Activated CD4-positive, alpha-beta T cell treated with anti-CD3 and anti-CD28 coated beads for 4 hours (primary cell): ENCODE data around the gene ABCC1.
A peak's percentile ranks its signal among the peaks of the same experiment; 100 is the strongest.

Experiments used
- DNase-seq, 2 donors: peaks; one replicate each; pipeline ENCODE4 v3.0.0-alpha.2; 2020

ABCC1 gene

GRCh38 chr16:16021988-16022682 lies 72.7 kb downstream of the ABCC1 start:
- no peak for DNase-seq

- no peak for DNase-seq
Observed at GRCh38 chr16:16022683-16023064, 73.3 kb downstream of the ABCC1 start.

GRCh38 chr16:16025214-16025968 lies 76.0 kb downstream of the ABCC1 start:
- peak; percentile 62 to 75 for DNase-seq

- DNase-seq = no peak
Observed at GRCh38 chr16:16027728-16028310, 78.4 kb downstream of the ABCC1 start.

GRCh38 chr16:16028311-16028999 lies 79.0 kb downstream of the ABCC1 start:
- DNase-seq = no peak

GRCh38 chr16:16029431-16030011 lies 80.1 kb downstream of the ABCC1 start:
- no peak for DNase-seq

GRCh38 chr16:16030449-16030848 lies 81.0 kb downstream of the ABCC1 start:
- DNase-seq = no peak

GRCh38 chr16:16031401-16031800 lies 82.0 kb downstream of the ABCC1 start:
- no peak for DNase-seq

GRCh38 chr16:16032271-16032979 lies 83.0 kb downstream of the ABCC1 start:
- no peak for DNase-seq

GRCh38 chr16:16033208-16033717 lies 83.8 kb downstream of the ABCC1 start:
- DNase-seq = peak in 1 of 2 donors; percentile 5

- no peak for DNase-seq
Observed at GRCh38 chr16:16036359-16036792, 87.0 kb downstream of the ABCC1 start.

GRCh38 chr16:16037521-16037920 lies 88.1 kb downstream of the ABCC1 start:
- DNase-seq = no peak

GRCh38 chr16:16037970-16038369 lies 88.6 kb downstream of the ABCC1 start:
- no peak for DNase-seq

GRCh38 chr16:16038950-16039349 lies 89.5 kb downstream of the ABCC1 start:
- no peak for DNase-seq

GRCh38 chr16:16041196-16041892 lies 91.9 kb downstream of the ABCC1 start:
- no peak for DNase-seq

- no peak for DNase-seq
Observed at GRCh38 chr16:16042076-16042475, 92.7 kb downstream of the ABCC1 start.

GRCh38 chr16:16045296-16045695 lies 95.9 kb downstream of the ABCC1 start:
- no peak for DNase-seq

- no peak for DNase-seq
Observed at GRCh38 chr16:16045879-16046278, 96.5 kb downstream of the ABCC1 start.

- DNase-seq = no peak
Observed at GRCh38 chr16:16047761-16048160, 98.3 kb downstream of the ABCC1 start.

- DNase-seq = no peak
Observed at GRCh38 chr16:16048904-16049582, 99.6 kb downstream of the ABCC1 start.

- DNase-seq = no peak
Observed at GRCh38 chr16:16050106-16050505, 100.7 kb downstream of the ABCC1 start.
